NCI-H2227 treated with DMSO at 0.1 percent for 48 hours (cell line): ENCODE results near the gene LAPTM5.
A peak's percentile ranks its signal among the peaks of the same experiment; 100 is the strongest.
"Not testable (repeated sequence)": the region's sequence is repeated elsewhere in the genome, so short reads cannot be mapped to it uniquely, and the experiment has no call there.

Experiments used
- DNase-seq: peaks from one replicate; lab custom pipeline; 2025; lab: John Stamatoyannopoulos, UW

The LAPTM5 gene

DNA sequence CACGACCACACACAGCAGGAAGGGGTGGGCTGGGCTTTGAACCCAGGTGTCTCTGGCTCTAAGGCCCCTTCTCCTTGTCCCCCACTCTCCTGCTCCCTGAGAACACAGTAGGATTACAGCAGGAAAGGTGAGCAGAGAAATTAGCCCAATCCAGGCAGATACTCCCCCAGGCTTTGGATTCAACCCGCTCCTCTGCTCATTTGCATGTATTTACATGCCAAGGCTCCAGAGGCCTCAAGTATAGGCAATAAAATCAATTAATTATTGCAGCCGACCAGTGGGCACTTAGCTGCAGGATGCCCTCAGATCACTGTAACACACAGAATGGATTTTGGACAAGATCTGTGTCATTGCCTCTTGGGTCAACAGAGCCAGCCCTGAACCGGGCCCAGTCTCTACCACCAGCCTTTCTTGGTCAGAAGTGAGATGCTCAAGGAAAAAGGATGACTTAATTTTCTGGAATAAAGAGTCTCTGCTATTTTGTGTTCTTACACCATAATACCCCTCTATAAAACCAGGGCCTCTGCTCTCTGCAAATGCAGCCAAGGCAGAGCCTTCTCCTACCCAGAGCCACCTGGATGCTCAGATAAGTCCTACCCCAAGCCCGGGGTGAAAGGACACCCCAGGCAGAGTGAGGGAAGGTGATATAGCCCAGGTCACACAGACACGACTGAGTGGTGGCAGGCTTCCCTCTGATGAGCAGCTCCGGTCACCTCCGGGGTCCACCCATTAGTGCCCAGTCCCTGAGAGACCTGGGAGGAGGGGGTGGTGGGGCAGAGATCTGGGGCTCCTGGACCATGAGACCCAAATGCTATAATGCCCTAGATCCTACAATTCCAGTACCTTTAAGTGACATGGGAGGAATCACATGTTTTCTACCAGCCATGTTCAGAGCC lies 63.0 kb downstream of the LAPTM5 start:
- no peak for DNase-seq

DNA sequence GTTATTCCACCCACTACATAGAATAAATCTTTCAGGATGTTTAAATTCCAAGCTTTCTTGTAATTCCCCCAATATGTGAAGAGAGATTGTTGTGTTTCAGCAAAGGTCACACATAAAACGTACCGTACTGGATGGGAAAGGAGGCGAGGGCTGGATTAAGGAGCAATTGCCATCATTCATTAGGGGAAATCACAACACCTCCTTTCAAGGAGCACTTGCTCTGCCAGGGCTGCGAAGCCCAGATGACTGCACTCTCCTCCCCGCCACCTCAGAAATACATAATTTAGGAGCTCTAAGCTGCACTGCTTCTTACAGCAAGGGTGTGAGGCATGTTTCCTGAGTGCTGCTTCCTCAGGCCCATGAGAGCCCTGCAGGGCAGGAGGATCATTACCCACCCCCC lies 63.8 kb downstream of the LAPTM5 start:
- no peak for DNase-seq

DNA sequence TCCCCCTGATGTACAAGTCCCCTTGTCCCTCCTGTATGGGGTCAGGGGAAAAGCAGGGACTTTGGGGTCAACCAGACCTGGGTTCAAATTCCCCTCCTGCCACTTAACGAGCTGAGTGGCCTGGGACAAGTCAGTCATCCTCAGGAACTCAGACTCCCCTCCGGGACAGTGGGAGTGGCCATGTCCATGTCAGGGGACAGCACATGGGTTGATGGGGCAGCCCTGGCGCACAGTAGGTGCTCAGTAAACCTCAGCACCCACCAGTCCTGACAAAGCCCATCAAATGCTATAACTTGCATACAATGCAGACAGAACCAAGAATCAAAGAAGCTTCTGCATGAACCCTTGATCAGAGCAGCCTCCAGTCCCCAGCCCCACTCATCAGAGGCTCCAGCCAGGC lies 64.2 kb downstream of the LAPTM5 start:
- no peak for DNase-seq

DNA sequence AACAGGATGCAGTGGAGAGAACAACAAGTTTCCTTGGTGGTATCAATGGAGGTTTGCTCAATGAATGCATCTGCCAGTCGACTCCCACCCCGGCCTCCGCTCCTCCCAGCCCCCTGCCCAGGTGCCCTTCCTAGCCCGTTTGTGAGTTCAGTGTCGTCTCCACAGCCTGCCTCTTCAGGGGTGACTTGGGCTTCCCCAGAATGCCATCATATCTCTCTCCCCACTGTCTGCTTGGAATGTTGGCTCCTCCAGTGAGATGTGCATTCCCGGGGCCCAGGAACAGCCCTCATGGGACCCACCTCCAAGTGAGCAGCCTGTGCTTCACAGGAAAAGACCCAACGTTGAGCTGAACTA lies 64.6 kb downstream of the LAPTM5 start:
- no peak for DNase-seq

DNA sequence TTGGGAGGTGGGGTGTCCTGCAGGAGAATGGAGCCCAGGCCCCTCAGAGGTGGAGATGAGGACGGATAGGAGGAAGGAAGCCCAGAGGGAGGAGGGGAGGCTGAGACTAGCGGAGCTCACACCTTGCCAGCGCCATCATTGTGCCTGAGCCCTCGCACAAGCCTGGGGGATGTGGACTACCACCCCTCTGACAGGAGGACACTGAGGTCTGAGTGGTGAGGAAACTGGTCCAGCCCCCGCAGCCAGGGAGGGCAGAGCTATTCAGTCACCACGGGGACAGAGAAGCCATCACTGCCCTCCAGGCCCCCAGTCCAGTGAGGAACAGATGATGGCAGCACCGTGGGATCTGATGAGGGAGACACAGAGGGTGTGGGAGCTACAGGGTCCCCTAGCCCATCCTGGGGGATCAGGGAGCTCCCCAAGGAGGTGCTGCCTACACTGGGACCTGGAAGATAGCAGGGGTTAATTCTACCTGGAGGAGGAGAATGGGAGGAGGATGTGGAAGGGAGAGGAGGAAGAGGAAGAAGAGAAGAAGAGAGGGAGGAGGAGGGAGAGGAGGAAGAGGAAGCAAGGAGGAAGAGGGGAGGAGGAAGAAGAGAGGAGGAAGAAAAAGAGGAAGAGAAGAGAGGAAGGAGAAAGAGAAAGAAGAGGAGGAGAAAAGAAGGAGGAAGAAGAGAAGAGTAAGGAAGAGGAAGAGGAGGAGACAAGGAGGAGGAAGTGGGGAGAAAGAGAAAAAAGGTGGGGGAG lies 65.2 kb downstream of the LAPTM5 start:
- DNase-seq: no peak

DNA sequence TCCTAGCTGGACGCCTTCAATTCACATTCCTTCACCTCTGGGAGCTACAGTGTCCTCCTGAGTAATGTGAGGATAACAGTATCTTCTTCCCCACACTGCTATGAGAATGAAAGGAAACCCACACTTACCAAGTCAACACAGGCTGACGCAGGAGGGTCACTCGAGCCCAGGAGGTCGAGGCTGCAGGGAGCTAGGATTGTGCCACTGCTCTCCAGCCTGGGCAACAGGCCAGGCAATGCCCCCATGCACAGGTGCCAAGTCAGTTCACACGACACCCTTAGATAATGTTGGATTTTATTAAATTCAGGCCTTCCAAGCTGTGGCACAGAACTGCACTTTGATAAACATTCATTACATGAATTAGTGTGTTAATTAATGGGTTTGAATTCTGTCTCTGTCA lies 66.1 kb downstream of the LAPTM5 start:
- DNase-seq: no peak

DNA sequence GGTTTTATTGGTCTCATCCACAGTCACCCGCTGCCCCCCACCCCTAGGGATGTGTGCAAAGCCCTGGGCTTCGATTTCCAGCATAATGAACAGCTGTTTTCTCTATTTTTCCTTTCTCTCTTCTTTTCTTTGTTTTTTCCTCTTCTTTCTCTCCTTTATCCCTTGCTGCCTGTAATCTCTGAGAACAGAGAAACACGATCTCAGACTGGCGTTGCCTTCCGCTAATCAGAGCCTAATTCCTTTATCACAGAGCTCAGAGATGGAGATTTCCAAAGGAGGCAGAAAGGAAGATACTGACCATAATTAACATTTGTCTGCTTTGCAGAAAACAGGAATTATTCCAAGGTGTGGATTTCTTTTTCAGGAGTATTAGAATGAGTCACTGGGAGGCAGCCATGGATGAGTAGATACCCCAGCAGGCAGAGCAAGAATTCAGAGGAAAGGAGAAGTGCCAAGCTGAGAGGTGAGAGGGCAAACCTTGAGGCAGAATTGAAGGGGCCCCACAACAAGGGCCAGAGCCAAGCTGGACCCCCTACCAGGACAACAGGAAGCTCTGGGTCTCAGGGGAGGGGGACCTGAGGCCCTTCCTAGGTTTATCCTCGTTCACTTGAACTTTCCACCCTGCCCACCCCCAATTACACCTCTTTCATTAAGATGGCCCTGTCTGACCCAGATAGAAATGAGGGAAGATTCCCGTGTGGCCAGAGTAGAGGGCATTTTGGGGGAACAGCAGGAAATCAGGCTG lies 67.5 kb downstream of the LAPTM5 start:
- DNase-seq: no peak

DNA sequence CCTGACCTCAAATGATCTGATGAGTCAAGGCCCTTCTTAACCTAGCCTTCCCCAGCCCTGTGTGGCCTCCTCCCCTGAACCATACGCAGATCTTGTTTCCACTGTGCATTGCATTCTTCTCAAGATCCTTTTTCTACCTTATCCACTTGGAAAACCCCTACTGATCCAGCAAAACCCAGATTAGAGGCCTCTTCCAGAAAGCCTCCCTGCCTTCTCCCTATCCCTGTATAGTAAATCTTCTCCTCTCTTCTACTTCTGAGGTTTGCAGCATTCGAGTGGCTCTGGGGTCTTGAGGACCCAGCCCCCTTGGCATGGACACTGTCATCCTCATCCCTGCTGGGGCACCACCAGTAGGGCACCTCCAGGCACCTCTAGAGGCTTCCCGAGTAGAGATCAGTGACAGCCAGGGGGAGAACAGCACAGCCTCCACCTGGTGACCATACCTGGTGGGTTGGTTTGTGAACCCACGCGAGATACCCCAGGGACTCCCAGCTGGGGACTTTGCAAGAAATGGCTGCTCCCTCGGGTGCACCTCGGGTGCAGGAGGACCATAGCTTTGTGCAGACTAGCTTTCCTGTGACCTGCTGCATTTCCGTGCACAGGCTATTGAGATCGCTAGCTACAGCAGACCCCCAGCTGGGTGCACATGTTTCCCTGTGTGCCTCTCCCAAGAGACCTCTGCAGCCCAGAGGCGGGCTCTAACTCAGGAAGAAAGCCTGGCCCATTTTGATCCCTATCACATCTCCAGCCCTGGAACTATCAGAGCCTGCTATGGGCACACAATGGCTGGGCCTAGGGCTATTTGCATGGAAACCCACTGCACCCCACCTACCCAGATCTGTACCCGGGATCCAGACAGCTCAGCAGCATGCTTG lies 68.4 kb downstream of the LAPTM5 start:
- no peak for DNase-seq

DNA sequence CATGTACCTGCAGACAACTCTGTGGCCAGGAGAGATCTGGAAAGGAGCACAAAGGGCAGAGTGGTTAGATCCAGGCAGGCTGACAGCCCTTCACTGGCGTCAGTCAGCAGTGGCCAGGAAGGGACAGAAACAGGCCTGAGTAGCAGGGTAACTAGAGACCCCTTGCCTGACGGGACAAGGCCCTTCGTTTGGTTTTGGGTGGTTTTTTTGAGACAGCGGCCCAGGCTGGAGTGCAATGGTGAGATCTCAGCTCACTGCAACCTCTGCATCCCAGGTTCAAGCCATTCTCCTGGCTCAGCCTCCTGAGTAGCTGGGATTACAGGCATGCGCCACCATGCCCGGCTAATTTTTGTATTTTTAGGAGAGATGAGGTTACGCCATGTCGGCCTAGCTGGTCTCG lies 69.1 kb downstream of the LAPTM5 start:
- not testable (repeated sequence) for DNase-seq

DNA sequence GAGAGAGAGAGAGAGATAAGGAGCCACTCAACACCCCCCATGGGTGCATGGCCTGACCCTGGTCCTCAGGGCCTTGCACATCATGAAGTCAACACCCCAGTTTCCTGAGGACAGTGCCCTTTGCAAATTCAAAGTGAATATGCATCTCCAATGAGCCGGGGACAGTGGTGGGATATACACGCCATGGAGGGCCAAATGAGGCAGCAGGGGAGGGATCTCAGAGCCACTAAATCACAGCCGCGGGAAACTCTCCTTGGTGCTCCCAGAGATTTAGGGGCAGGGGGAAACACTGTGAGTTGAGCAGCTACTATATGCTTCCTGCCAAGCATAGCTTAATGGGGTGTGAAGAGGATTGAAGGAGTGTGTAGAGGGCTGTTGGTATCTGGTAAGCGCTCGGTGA lies 69.7 kb downstream of the LAPTM5 start:
- DNase-seq: no peak

DNA sequence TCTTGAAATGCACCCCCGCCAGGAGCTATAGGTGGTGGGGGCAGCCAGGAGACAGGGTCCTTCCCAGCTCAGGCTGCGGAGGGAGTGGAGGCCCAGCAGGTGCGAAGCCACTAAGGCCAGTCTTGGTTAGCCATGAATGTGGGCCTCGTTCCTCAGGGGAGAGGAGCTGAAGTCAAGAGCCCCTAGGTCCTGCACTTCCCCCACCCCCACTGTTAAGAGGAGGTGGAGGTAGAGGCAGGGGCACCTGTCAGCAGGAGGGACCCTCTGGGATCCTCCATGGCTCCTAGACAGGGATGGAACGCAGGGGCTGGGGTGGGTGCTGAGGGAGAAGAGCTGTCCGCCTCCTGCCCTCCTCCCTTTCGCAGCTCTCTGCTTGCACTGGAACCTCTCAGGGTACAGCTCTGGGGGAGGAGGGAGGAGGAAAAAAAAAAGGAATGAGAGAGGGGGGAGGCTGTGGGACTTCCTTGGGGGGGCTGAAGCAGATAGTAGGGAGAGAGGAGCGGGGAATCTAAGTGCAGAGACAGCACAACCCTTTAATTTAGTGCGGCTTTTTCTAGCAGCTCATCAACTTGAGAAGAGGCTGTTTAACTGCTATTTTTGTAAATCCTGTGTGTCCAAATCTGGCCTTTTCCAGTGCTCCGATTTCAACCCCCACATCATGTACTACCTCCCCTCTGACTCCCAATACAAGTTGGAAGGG lies 71.2 kb downstream of the LAPTM5 start:
- DNase-seq: peak; percentile 54

DNA sequence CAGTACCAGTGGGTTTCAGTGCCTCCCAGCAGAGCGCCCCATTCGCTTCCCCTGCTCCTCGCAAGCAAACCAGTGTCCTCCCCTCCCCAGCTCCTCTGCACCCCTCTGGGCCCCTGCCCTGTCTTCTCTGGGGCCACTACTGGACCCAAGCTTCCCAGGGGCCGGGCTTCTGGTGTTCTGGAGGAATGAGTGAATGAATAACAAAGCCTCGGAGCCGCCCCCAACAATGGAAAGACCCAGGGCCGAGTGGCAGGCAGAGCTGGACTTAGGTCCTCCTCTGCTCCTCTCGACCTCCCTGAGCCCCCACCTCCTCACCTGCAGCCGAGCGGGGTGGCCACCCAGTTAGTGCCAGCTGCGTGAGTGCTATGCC lies 71.8 kb downstream of the LAPTM5 start:
- no peak for DNase-seq

DNA sequence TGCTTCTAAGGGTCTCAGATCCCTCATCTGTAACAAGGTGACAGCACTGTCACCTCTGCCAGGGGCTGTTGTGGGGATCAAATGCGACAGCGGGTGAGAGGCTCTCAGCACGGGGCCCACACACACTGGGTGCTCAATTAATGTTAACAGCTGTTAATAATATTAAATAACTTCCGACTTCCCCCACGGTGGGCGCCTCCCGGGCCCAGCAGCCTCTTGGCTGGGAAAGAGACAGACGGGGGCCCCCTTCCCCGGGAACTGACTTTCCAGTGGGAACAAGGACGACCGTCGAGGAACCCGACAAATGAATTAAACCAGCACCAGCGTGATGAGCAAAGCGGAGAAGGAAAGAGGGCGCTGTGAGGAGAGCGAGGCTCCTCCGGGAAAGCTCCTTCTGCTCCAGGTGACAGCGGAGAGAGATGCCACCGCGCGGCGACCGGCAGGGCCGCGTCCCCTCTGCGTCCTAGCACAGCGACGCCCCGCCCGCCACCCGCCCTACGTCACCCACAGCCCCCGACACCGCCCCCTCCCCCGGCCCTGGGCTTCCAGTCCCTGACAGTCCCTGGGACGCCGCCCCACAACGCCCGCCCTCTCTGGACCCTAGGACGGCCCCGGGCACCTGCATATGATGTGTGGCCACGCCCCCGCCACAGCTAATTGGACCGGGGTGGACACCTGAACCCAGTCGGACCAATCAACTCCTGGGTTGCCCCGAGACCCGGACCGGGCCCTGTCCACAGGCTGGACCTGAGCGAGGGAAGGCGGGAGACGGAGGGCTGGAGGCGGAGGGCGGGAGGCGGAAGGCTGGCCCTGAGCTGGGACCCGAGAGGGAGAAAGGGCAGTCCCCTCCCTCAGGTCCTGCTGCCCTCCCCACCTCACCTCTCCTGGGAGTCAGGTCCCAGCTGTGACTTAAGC lies 72.4 kb downstream of the LAPTM5 start:
- DNase-seq: no peak

DNA sequence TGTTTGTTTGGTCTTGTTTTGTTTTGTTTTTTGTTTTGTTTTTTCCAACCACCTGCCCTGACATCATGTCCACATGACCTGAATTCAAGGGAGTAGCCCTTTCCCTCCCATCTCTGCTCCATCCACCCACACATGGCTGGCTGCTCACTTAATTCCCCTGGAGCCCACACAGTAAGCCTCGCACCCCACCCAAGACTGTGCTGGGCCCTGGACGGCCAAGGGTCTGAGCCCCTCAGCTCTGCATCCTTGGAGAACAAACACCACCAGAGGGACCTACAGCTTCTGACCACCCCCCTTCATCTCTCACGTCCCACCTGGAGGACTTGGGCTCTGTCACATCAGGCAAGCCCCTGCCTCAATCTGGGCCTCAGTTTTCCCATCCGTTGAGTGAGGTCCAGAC lies 73.3 kb downstream of the LAPTM5 start:
- DNase-seq: no peak

DNA sequence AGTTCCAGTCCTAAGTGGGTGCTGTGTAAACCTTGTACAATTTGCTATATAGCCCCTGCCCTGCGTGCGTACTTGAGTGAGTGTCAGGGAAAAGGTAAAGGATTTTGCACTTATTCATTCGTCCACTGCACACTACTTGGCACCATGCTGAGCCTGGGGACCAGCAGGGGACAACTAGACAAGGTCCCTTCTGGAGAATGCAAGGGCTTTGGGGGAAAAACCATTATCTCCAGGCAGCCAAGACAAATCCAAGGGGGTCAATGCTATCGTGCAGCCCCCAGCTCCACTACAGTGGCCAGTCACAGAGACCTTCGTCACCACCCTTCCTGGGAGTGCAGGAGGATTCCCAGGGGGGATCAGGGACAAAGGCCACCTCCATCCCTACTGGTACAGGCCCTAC lies 73.9 kb downstream of the LAPTM5 start:
- no peak for DNase-seq
